Measurements from ENCODE around the gene RGS6. TPM values are rescaled to one million over a fixed set of nuclear protein-coding genes. Genes with fewer than 3 reads are reported as not detected.

RGS6 gene
- total RNA-seq, 1 donor from 2014 or later, result 1.6 TPM

GRCh38 chr14:72420749-72421474, 488.7 kb downstream of the RGS6 start:
- Mint-ChIP-seq H3K4me1 (ENCODE audit: unreplicated experiment) (peaks cover 9% of the 10 kb centered on the region), H3K27me3 (peaks cover 6% of the 10 kb centered on the region), H3K9me3 (peaks cover 9% of the 10 kb centered on the region), H3K36me3 (no peaks in the 10 kb centered on the region), H3K4me3 (peak overlapping the region; percentile 10), H3K27ac (no peak overlapping the region)
- DNase-seq (ENCODE audit: extremely low spot score, unreplicated experiment), result peak; percentile 88
- TF ChIP-seq CTCF (conservative IDR thresholded peaks at IDR 0.05), result peak; percentile 99

GRCh38 chr14:72423957-72424356, 491.7 kb downstream of the RGS6 start:
- H3K36me3 Mint-ChIP-seq, result no peaks in the 10 kb centered on the region
- peaks cover 11% of the 10 kb centered on the region for H3K27me3 Mint-ChIP-seq
- peaks cover 15% of the 10 kb centered on the region for H3K9me3 Mint-ChIP-seq
- no peak for TF ChIP-seq CTCF (conservative IDR thresholded peaks at IDR 0.05)
- no peak overlapping the region for H3K4me3 Mint-ChIP-seq
- H3K4me1 Mint-ChIP-seq (ENCODE audit: unreplicated experiment), result peaks cover 4% of the 10 kb centered on the region
- H3K27ac Mint-ChIP-seq, result no peak overlapping the region
- DNase-seq (ENCODE audit: extremely low spot score, unreplicated experiment), result no peak

DNA sequence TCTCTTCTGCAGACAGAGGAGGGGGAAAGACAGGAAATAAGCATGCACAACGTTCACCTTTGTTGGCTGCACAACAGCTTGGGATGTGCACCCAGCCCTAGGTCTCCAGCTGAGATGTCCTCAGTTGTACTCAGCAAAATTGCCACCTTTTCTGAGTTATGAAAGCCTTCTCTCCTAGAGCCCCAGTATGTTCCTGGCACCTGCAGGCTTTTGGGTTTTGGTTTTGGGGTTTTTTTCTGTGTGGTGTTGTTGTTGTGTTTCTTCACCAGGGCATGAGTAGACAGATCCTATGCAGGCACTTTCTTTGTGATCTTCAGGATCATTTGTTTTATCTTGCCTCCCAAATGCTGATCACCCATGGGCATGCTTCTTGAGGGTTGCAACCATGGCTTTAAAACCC, 498.2 kb downstream of the RGS6 start:
- TF ChIP-seq CTCF (conservative IDR thresholded peaks at IDR 0.05), result no peak
- Mint-ChIP-seq H3K4me3 (no peak overlapping the region), H3K9me3 (peaks cover 5% of the 10 kb centered on the region), H3K27ac (peak overlapping the region; percentile 14), H3K36me3 (no peaks in the 10 kb centered on the region), H3K27me3 (peaks cover 14% of the 10 kb centered on the region), H3K4me1 (ENCODE audit: unreplicated experiment) (peaks cover 7% of the 10 kb centered on the region)
- DNase-seq (ENCODE audit: extremely low spot score, unreplicated experiment), result no peak

GRCh38 chr14:72432748-72433147, 500.5 kb downstream of the RGS6 start:
- Mint-ChIP-seq H3K27ac (no peak overlapping the region), H3K4me3 (no peak overlapping the region), H3K27me3 (peaks cover 12% of the 10 kb centered on the region), H3K36me3 (no peaks in the 10 kb centered on the region), H3K9me3 (peaks cover 2% of the 10 kb centered on the region), H3K4me1 (ENCODE audit: unreplicated experiment) (peaks cover 7% of the 10 kb centered on the region)
- DNase-seq (ENCODE audit: extremely low spot score, unreplicated experiment), result no peak
- no peak for TF ChIP-seq CTCF (conservative IDR thresholded peaks at IDR 0.05)

DNA sequence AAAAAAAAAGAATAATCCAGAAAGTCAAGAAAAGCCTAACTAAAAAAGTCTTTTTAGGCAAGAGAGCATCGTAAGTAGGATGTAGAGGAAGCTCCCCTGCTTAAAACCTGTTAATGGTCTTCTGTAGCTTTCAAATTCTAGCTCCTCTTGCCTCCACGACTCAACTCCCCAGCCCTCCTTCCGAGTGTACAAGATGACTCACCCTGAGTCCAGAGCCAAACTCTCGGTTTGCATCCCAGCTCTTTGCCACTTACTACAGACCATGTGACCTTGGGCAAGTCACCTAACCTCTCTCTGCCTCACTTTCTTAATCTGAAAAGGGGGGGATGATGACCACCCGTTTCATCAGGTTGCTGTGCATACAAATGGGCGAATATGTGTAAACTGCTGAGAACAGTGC, 501.3 kb downstream of the RGS6 start:
- DNase-seq (ENCODE audit: extremely low spot score, unreplicated experiment), result no peak
- Mint-ChIP-seq H3K4me3 (no peak overlapping the region), H3K4me1 (ENCODE audit: unreplicated experiment) (peaks cover 7% of the 10 kb centered on the region), H3K9me3 (no peaks in the 10 kb centered on the region), H3K27me3 (peaks cover 13% of the 10 kb centered on the region), H3K27ac (no peak overlapping the region), H3K36me3 (no peaks in the 10 kb centered on the region)
- TF ChIP-seq CTCF (conservative IDR thresholded peaks at IDR 0.05), result no peak
